HEK293 (cell line): ENCODE measurements around the gene PHPT1.

Source experiments
- CTCF ChIA-PET: fragments of 350-600 bp; formaldehyde crosslinking; extraction: SDS; loops from one replicate; lab custom pipeline; 2021; ENCODE audit warnings: antibody characterized with exemption; lab: Yijun Ruan, JAX
- POLR2A ChIA-PET: fragments of 300-600 bp; formaldehyde crosslinking; extraction: SDS; loops from one replicate; lab custom pipeline; 2020; ENCODE audit warnings: antibody characterized with exemption, inconsistent platforms; lab: Yijun Ruan, JAX
- H3K27ac ChIP-seq: fragments of 200-500 bp; sonication (Bioruptor generic); 2 replicates; pipeline ENCODE4 v1.5.1; 2014; ENCODE audit warnings: low read depth, low read length, control low read depth, inconsistent platforms; ENCODE audit errors: extremely low read depth
- H3K36me3 ChIP-seq, 2 experiments: fragments of 200-500 bp in 1 of 2; sonication (Bioruptor generic) in 1 of 2; 1 replicate in 1 of 2; 2 replicates in 1 of 2; pipeline ENCODE4 v1.5.1; 2014 to 2017; ENCODE audit warnings: inconsistent platforms in 2 of 2, low read length in 2 of 2; ENCODE audit not compliant: control insufficient read depth in 2 of 2, insufficient read depth in 1 of 2
- H3K4me1 ChIP-seq: fragments of 200-500 bp; sonication (Bioruptor generic); 2 replicates; pipeline ENCODE4 v1.5.1; 2014; ENCODE audit warnings: mild to moderate bottlenecking, low read length, inconsistent platforms; ENCODE audit not compliant: control insufficient read depth, insufficient read depth
- H3K4me3 ChIP-seq: 2 replicates; pipeline ENCODE4 v1.5.1; 2011; ENCODE audit warnings: low read depth, mild to moderate bottlenecking, control low read depth, low read length, moderate library complexity
- H3K9me3 ChIP-seq: fragments of 200-500 bp; sonication (Bioruptor generic); 2 replicates; pipeline ENCODE4 v1.5.1; 2014; ENCODE audit warnings: low read depth, low read length, inconsistent platforms; ENCODE audit not compliant: control insufficient read depth, insufficient read depth
- EGR2 ChIP-seq: fragments of 450-650 bp; formaldehyde crosslinking; IDR thresholded peaks from 2 replicates; pipeline ENCODE4 v1.5.1; 2016; ENCODE audit warnings: low read depth, missing biosample characterization, missing genetic modification characterization
- GLIS1 ChIP-seq: fragments of 450-650 bp; formaldehyde crosslinking; IDR thresholded peaks from 2 replicates; pipeline ENCODE4 v1.5.1; 2016; ENCODE audit warnings: missing biosample characterization, missing genetic modification characterization
- KLF16 ChIP-seq: fragments of 450-650 bp; formaldehyde crosslinking; IDR thresholded peaks from 2 replicates; pipeline ENCODE4 v1.5.1; 2017; ENCODE audit warnings: missing biosample characterization, missing genetic modification characterization
- KLF8 ChIP-seq: fragments of 450-650 bp; formaldehyde crosslinking; IDR thresholded peaks from 2 replicates; pipeline ENCODE4 v1.5.1; 2016; ENCODE audit warnings: missing biosample characterization, missing genetic modification characterization
- MEIS1 ChIP-seq: sonication (generic); formaldehyde crosslinking; IDR thresholded peaks from 2 replicates; pipeline ENCODE4 v1.8.1; 2022; ENCODE audit warnings: missing genetic modification reagents, mild to moderate bottlenecking, borderline replicate concordance
- OVOL3 ChIP-seq: fragments of 450-650 bp; formaldehyde crosslinking; IDR thresholded peaks from 2 replicates; pipeline ENCODE4 v1.5.1; 2016; ENCODE audit warnings: missing biosample characterization, missing genetic modification characterization
- PATZ1 ChIP-seq: fragments of 450-650 bp; formaldehyde crosslinking; IDR thresholded peaks from 2 replicates; pipeline ENCODE4 v1.5.1; 2016; ENCODE audit warnings: missing biosample characterization, missing genetic modification characterization
- SCRT1 ChIP-seq: fragments of 450-650 bp; formaldehyde crosslinking; IDR thresholded peaks from 2 replicates; pipeline ENCODE4 v1.5.1; 2016; ENCODE audit warnings: missing biosample characterization, missing genetic modification characterization, borderline replicate concordance
- SP2 ChIP-seq: fragments of 450-650 bp; formaldehyde crosslinking; IDR thresholded peaks from 2 replicates; pipeline ENCODE4 v1.5.1; 2016; ENCODE audit warnings: missing biosample characterization, missing genetic modification characterization
- SP3 ChIP-seq: fragments of 450-650 bp; formaldehyde crosslinking; IDR thresholded peaks from 2 replicates; pipeline ENCODE4 v1.5.1; 2016; ENCODE audit warnings: missing biosample characterization, missing genetic modification characterization
- SP7 ChIP-seq: fragments of 450-650 bp; formaldehyde crosslinking; IDR thresholded peaks from 2 replicates; pipeline ENCODE4 v1.5.1; 2016; ENCODE audit warnings: missing biosample characterization, missing genetic modification characterization
- ZBTB20 ChIP-seq: fragments of 450-650 bp; formaldehyde crosslinking; IDR thresholded peaks from 2 replicates; pipeline ENCODE4 v1.5.1; 2016; ENCODE audit warnings: missing biosample characterization, missing genetic modification characterization
- ZBTB21 ChIP-seq: fragments of 450-650 bp; formaldehyde crosslinking; IDR thresholded peaks from 2 replicates; pipeline ENCODE4 v1.5.1; 2017; ENCODE audit warnings: missing biosample characterization, missing genetic modification characterization
- ZFHX2 ChIP-seq: fragments of 450-650 bp; formaldehyde crosslinking; conservative IDR thresholded peaks from 2 replicates; pipeline ENCODE4 v1.5.1; 2016; ENCODE audit warnings: missing biosample characterization, missing genetic modification characterization
- ZNF184 ChIP-seq: fragments of 450-650 bp; IDR thresholded peaks from 2 replicates; pipeline ENCODE4 v1.5.1; 2018; ENCODE audit warnings: missing biosample characterization, mild to moderate bottlenecking, missing genetic modification characterization
- ZNF391 ChIP-seq: fragments of 450-650 bp; formaldehyde crosslinking; IDR thresholded peaks from 2 replicates; pipeline ENCODE4 v1.5.1; 2016; ENCODE audit warnings: low read depth, missing biosample characterization, missing genetic modification characterization, borderline replicate concordance
- ZNF398 ChIP-seq: fragments of 450-650 bp; formaldehyde crosslinking; IDR thresholded peaks from 2 replicates; pipeline ENCODE4 v1.5.1; 2017; ENCODE audit warnings: missing biosample characterization, missing genetic modification characterization
- ZNF433 ChIP-seq: fragments of 450-650 bp; formaldehyde crosslinking; IDR thresholded peaks from 2 replicates; pipeline ENCODE4 v1.5.1; 2016; ENCODE audit warnings: missing biosample characterization, missing genetic modification characterization, low read depth
- ZNF48 ChIP-seq: fragments of 450-650 bp; formaldehyde crosslinking; IDR thresholded peaks from 2 replicates; pipeline ENCODE4 v1.5.1; 2016; ENCODE audit warnings: missing biosample characterization, missing genetic modification characterization
- ZNF549 ChIP-seq: fragments of 450-650 bp; IDR thresholded peaks from 2 replicates; pipeline ENCODE4 v1.5.1; 2018; ENCODE audit warnings: missing biosample characterization, missing genetic modification characterization, mild to moderate bottlenecking, inconsistent platforms, moderate library complexity
- ZNF639 ChIP-seq: fragments of 450-650 bp; formaldehyde crosslinking; IDR thresholded peaks from 2 replicates; pipeline ENCODE4 v1.5.1; 2016; ENCODE audit warnings: missing biosample characterization, missing genetic modification characterization
- ZNF660 ChIP-seq: fragments of 450-650 bp; IDR thresholded peaks from 2 replicates; pipeline ENCODE4 v1.5.1; 2018; ENCODE audit warnings: missing biosample characterization, mild to moderate bottlenecking, missing genetic modification characterization
- ZNF701 ChIP-seq: fragments of 450-650 bp; formaldehyde crosslinking; IDR thresholded peaks from 2 replicates; pipeline ENCODE4 v1.5.1; 2016; ENCODE audit warnings: missing biosample characterization, missing genetic modification characterization
- ZXDB ChIP-seq: fragments of 450-650 bp; formaldehyde crosslinking; IDR thresholded peaks from 2 replicates; pipeline ENCODE4 v1.5.1; 2016; ENCODE audit warnings: missing biosample characterization, missing genetic modification characterization
- TF ChIP-seq, protein P1 (sequence below): fragments of 450-650 bp; formaldehyde crosslinking; IDR thresholded peaks from 2 replicates; pipeline ENCODE4 v1.5.1; 2017; ENCODE audit warnings: missing biosample characterization, missing genetic modification characterization
- TF ChIP-seq, protein P2 (sequence below): fragments of 450-650 bp; formaldehyde crosslinking; IDR thresholded peaks from 2 replicates; pipeline ENCODE4 v1.5.1; 2016; ENCODE audit warnings: missing biosample characterization, missing genetic modification characterization
- TF ChIP-seq, protein P3 (sequence below): fragments of 450-650 bp; formaldehyde crosslinking; IDR thresholded peaks from 2 replicates; pipeline ENCODE4 v1.5.1; 2016; ENCODE audit warnings: missing biosample characterization, missing genetic modification characterization

The PHPT1 gene

DNA sequence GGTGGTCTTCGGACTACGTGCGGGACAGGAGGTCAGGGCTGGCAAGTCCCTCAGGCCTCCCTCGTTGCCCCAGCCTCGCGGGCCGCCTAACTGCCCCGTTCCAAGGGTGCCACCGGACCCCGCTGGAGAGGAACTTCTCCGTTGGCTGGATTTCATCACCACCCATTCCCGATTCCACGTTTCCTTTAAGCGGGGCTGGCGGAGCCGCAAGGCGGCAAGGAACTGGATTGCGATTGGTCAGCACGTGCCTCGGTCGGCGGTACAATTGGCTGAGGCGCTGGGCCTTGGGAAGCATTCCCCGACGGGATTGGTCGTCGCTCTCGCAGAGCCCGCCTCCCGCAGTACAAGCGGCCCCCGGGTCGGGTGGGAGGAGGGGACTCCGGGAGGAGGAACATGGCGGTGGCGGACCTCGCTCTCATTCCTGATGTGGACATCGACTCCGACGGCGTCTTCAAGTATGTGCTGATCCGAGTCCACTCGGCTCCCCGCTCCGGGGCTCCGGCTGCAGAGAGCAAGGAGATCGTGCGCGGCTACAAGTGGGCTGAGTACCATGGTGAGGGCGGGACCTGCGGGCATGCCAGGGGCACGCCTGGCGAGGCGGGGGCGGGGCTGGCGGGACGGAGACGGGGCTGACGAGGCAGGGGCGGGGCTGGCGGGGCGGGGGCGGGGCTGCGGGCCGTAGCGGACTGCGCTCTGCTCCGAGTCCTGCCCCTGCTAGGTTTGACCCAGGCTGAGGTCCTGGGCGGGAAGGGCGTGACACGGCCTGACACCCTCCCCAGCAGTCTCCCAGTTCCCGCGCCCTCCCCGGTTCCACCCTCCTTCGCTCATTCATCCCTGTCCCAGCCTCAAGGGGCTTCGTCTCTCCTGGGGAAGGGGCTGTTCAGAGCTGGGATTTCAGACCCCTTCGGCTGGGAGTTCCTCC lies at the start of gene PHPT1:
PHPT1 (plus strand) TSS at position 372 of the 922 bp plus-strand sequence; CDS start at position 394, 22 bp downstream.
- ChIA-PET CTCF (no interaction called here), POLR2A (interaction anchor here (0.6 to 1.8 kb wide), 4 partner anchors 9 to 52 kb away, joined by 3 to 5 read pairs (median 4); partner anchors contain the start of gene EDF1)
- peak; percentile 86 for TF ChIP-seq SP3 (tag by site-specific recombination)
- TF ChIP-seq ZBTB20: peak; percentile 17; the same call in 1 of the 2 replicates
- no peak for TF ChIP-seq ZNF549 (tag by site-specific recombination)
- TF ChIP-seq ZNF184 (tag by site-specific recombination): no peak
- TF ChIP-seq, protein P1, sequence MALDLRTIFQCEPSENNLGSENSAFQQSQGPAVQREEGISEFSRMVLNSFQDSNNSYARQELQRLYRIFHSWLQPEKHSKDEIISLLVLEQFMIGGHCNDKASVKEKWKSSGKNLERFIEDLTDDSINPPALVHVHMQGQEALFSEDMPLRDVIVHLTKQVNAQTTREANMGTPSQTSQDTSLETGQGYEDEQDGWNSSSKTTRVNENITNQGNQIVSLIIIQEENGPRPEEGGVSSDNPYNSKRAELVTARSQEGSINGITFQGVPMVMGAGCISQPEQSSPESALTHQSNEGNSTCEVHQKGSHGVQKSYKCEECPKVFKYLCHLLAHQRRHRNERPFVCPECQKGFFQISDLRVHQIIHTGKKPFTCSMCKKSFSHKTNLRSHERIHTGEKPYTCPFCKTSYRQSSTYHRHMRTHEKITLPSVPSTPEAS (tag by site-specific recombination): 0 out of 2 replicates have a peak, but pooled peaks have one; percentile 20
- peak; percentile 80 for TF ChIP-seq ZFHX2 (tag by site-specific recombination)
- peak; percentile 67; the same call in 1 of the 2 replicates for TF ChIP-seq ZNF639 (tag by site-specific recombination)
- peak; percentile 75 for TF ChIP-seq KLF16 (tag by site-specific recombination)
- TF ChIP-seq MEIS1 (CRISPR knock-in tag): no peak
- peak; percentile 57 for TF ChIP-seq GLIS1
- peak; percentile 49; the same call in 1 of the 2 replicates for TF ChIP-seq SCRT1 (tag by site-specific recombination)
- no peak for TF ChIP-seq ZNF433 (tag by site-specific recombination)
- TF ChIP-seq EGR2 (tag by site-specific recombination): peak; percentile 60
- TF ChIP-seq, protein P2, sequence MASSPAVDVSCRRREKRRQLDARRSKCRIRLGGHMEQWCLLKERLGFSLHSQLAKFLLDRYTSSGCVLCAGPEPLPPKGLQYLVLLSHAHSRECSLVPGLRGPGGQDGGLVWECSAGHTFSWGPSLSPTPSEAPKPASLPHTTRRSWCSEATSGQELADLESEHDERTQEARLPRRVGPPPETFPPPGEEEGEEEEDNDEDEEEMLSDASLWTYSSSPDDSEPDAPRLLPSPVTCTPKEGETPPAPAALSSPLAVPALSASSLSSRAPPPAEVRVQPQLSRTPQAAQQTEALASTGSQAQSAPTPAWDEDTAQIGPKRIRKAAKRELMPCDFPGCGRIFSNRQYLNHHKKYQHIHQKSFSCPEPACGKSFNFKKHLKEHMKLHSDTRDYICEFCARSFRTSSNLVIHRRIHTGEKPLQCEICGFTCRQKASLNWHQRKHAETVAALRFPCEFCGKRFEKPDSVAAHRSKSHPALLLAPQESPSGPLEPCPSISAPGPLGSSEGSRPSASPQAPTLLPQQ (tag by site-specific recombination): peak; percentile 89
- TF ChIP-seq PATZ1 (tag by site-specific recombination): peak; percentile 90
- peak; percentile 92; the same call in 1 of the 2 replicates for TF ChIP-seq ZXDB (tag by site-specific recombination)
- 0 out of 2 replicates have a peak, but pooled peaks have one; percentile 72 for TF ChIP-seq ZNF391 (tag by site-specific recombination)
- TF ChIP-seq ZBTB21 (tag by site-specific recombination): no peak
- TF ChIP-seq ZNF701 (tag by site-specific recombination): no peak
- TF ChIP-seq SP7 (tag by site-specific recombination): 0 out of 2 replicates have a peak, but pooled peaks have one; percentile 62
- no peak for TF ChIP-seq ZNF48 (tag by site-specific recombination)
- TF ChIP-seq, protein P3, sequence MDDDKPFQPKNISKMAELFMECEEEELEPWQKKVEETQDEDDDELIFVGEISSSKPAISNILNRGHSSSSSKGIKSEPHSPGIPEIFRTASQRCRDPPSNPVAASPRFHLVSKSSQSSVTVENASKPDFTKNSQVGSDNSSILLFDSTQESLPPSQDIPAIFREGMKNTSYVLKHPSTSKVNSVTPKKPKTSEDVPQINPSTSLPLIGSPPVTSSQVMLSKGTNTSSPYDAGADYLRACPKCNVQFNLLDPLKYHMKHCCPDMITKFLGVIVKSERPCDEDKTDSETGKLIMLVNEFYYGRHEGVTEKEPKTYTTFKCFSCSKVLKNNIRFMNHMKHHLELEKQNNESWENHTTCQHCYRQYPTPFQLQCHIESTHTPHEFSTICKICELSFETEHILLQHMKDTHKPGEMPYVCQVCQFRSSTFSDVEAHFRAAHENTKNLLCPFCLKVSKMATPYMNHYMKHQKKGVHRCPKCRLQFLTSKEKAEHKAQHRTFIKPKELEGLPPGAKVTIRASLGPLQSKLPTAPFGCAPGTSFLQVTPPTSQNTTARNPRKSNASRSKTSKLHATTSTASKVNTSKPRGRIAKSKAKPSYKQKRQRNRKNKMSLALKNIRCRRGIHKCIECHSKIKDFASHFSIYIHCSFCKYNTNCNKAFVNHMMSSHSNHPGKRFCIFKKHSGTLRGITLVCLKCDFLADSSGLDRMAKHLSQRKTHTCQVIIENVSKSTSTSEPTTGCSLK: no peak
- TF ChIP-seq ZNF660: peak; percentile 9; the same call in 1 of the 2 replicates
- TF ChIP-seq SP2 (tag by site-specific recombination): peak; percentile 96
- TF ChIP-seq ZNF398 (tag by site-specific recombination): peak; percentile 81
- peak; percentile 94 for TF ChIP-seq KLF8 (tag by site-specific recombination)
- TF ChIP-seq OVOL3 (tag by site-specific recombination): no peak

More for the DNA sequence above, at the start of gene PHPT1:
- Histone ChIP-seq H3K4me1 (0 out of 2 replicates have a peak, but pooled peaks cover 4% of the 10 kb centered on the region), H3K36me3 (peaks cover 0 to 27% of the 10 kb centered on the region in 2 experiments; a peak in 1 of 3 replicates), H3K27ac (peak within 1 kb of the TSS; percentile 94), H3K4me3 (peak within 1 kb of the TSS; percentile 86), H3K9me3 (no peaks in the 10 kb centered on the region)
